GM12891 (cell line): ENCODE data around the gene PAPOLA.
A peak's percentile ranks its signal among the peaks of the same experiment; 100 is the strongest.

Experiments used
- DNase-seq: peaks from one replicate; pipeline ENCODE4 v3.0.0; 2011; ENCODE audit warnings: low spot score; ENCODE audit not compliant: insufficient read length
- FAIRE-seq: peaks from 2 replicates; lab custom pipeline; 2011; peaks lifted over from hg19 to GRCh38; lab: Jason Lieb, UNC
- PAX5 ChIP-seq: IDR thresholded peaks from 2 replicates; pipeline ENCODE4 v1.6.1; 2011; ENCODE audit warnings: low read length, moderate library complexity, mild to moderate bottlenecking; ENCODE audit not compliant: insufficient read depth, severe bottlenecking
- POLR2A ChIP-seq: IDR thresholded peaks from 2 replicates; pipeline ENCODE4 v1.6.1; 2011; ENCODE audit warnings: low read depth, low read length, control low read depth
- POLR2AphosphoS5 ChIP-seq: IDR thresholded peaks from 2 replicates; pipeline ENCODE4 v1.6.1; 2011; ENCODE audit warnings: low read depth, low read length, control low read depth
- POU2F2 ChIP-seq: IDR thresholded peaks from 2 replicates; pipeline ENCODE4 v1.6.1; 2011; ENCODE audit warnings: low read depth, mild to moderate bottlenecking, control low read depth, low read length, moderate library complexity
- SPI1 ChIP-seq: IDR thresholded peaks from 2 replicates; pipeline ENCODE4 v1.6.1; 2011; ENCODE audit warnings: low read depth, low read length, control low read depth
- TAF1 ChIP-seq: IDR thresholded peaks from 2 replicates; pipeline ENCODE4 v1.6.1; 2011; ENCODE audit warnings: low read depth, low read length, control low read depth

Gene PAPOLA

DNA sequence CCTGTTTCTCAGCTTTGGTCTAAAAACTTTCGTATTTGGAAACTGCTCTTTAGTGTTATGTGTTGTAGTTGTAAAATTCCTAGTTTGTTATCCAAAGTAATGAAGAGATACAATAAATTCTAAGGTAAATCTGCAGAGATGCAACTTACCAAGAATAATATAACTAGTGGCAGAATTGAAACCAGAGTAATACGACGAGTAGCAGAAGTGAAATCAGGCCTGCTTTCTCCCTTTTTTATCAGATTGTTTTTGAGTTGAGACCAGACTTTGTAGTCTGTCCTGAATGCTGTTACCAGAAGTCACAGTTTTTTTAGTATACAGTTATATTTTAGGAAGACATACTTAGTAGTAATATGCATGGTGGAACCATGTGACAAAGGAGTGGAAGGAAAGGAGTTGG is 12.5 kb downstream of the PAPOLA start:
- TF ChIP-seq POLR2A (no peak), SPI1 (peak; percentile 58; the same call in 1 of the 2 replicates), POLR2AphosphoS5 (no peak), TAF1 (no peak)
- no peak for FAIRE-seq
- no peak for DNase-seq

DNA sequence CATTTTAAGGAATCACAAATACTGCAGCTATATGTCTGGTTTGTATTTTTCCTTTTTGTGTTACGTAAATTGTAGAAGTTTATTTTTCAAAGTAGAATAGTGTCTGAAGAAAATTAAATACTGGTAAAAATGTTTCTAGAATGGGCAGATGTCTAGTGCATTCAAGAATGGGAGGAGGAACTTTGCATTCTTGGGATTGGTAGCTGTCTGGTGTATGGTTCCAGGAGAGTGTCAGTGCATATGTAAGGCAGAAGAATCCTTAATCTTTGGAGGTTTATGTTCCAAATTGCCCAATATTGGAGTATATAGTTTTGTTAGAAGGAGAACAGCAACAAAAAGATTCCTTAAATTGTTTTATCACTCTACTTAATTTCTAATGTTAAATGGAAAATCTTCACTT is 13.5 kb downstream of the PAPOLA start:
- DNase-seq (no peak), FAIRE-seq (peak; percentile 26)
- TF ChIP-seq POLR2AphosphoS5 (no peak), POU2F2 (no peak), SPI1 (no peak), POLR2A (no peak), PAX5 (no peak), TAF1 (no peak)

DNA sequence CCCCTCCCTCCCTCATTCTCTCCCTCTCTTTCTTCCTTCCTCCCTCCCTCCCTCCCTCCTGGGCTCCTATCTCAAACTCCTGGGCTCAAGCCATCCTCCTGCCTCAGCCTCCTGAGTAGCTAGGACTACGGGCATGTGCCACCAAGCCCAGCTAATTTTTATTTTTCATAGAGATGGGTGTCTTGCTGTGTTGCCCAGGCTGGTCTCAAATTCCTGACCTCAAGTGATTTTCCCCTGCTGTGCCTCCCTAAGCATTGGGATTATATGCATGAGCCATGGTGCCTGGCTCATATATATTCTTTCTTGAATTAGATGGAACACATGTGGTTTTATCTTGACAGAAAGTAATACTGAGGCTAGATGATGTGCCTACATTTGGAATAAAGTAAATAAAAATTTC is 14.2 kb downstream of the PAPOLA start:
- no peak for FAIRE-seq
- DNase-seq, result no peak
- TF ChIP-seq POLR2AphosphoS5, result no peak

DNA sequence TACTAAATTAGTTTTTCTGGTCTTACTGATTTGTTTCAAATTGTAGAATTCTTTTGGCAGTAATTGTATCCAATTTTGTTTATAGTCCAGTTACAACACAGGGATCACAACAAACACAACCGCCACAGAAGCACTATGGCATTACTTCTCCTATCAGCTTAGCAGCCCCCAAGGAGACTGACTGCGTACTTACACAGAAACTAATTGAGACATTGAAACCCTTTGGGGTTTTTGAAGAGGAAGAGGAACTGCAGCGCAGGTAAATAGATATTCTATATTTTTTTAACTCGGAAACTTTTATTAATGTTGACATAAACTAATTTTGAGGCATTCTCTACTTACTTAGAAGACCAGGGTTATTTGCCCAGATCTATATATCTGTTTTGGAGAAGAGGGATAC is 17.8 kb downstream of the PAPOLA start:
- FAIRE-seq (peak; percentile 48), DNase-seq (no peak)
- TF ChIP-seq POLR2A (no peak), SPI1 (peak; percentile 79), POU2F2 (no peak), PAX5 (no peak)

DNA sequence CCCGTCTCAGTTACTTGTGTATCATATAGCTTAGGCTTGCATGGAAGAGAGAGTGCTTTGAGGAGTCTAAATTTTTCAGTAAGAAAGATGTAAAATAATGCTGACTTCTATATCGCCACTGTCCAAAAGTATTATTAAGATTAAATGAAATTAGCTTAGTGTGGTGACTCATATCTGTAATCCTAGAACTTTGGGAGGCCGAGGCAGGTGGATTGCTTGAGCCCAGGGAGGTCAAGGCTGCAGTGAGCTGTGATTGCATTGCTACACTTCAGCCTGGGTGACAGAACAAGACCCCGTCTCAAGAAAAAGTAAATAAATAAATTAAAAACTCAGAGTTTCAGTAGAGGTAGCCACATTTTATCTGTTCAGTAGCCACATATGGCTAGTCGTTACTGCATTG is 23.3 kb downstream of the PAPOLA start:
- DNase-seq (no peak), FAIRE-seq (no peak)
- TF ChIP-seq PAX5 (no peak), SPI1 (no peak), POU2F2 (no peak), POLR2AphosphoS5 (no peak), POLR2A (no peak), TAF1 (no peak)

DNA sequence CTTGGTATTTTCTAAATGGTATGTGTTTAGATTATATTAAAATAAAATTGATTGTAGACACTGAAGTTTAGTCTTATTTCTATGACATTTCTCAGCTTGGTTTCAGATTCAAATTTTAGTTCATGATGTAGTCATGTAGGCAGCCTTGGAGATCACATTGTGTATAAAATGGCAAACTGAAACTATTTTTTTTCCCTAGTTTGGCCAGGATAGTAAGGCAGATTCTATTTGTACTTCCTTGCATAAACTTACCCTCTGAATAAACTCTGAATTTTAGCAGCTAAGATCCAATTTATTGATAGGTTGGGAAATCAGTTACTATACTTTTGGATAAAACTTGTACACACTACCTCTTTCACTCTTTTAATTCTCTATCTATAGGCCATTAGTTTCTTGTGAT is 30.4 kb downstream of the PAPOLA start:
- TF ChIP-seq POU2F2 (no peak), TAF1 (no peak), PAX5 (no peak), POLR2AphosphoS5 (no peak), POLR2A (no peak), SPI1 (no peak)
- DNase-seq (no peak), FAIRE-seq (no peak)

DNA sequence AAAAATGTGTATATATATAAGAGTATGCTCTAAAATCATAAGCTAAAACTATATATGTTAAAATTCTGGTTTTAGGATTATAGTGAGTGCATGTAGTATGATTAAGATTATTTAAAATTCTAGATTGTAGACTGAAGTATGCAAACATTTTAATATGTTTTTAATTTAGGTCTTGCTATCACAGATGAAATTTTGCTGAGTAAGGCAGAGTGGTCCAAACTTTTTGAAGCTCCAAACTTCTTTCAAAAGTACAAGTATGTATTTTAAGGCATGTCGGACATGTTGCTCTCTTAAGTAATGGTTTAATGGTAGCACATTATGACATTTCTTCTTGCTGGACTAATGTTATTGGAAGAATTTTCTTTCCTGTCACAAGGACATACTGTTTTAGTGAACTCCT is 34.6 kb downstream of the PAPOLA start:
- no peak for TF ChIP-seq PAX5
- no peak for TF ChIP-seq POLR2AphosphoS5
- no peak for TF ChIP-seq SPI1
- no peak for TF ChIP-seq POU2F2
- no peak for TF ChIP-seq TAF1
- TF ChIP-seq POLR2A, result no peak
- FAIRE-seq (no peak), DNase-seq (no peak)

DNA sequence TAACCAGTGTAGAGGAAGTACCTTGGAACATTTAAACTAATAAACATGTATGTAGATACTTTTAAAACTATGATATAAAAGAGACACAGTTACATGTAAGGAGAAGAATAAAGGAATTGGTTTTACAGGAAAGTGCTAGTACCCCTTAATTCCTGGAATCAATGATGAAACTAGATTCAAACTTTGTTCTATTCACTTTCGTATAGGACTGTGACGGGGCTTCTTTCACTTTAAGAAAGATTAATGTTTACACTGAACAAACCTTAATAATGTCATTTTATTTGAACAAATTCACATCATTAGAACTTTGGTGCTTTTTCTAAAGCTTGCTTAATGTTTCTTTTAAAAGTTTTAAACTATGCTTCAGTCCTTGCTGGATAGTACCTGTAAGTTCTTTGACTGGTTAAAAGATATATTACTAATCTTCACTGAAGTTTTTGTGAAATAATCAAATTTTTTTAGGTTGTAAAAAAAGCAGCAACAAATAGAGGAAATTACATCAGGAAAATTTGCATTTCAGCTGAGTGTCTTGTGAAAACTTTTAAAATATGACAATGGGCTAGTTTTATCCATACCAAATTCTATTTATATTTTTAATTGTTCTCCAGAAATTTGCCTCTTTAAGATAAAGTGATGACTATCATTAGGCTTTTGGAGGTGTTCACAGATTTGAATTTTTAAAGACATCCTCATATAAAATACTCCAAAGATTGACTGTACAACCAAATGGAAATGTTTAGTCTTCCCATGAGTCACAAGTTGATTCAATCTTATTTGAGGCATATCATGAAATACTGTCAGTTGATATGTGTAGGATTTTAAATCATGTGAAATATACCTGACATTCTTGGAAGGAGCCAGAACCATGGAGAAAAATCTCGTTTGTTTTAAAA is 36.2 kb downstream of the PAPOLA start:
- DNase-seq (no peak), FAIRE-seq (no peak)
- TF ChIP-seq POLR2A (no peak), POU2F2 (no peak), TAF1 (no peak), SPI1 (no peak), PAX5 (no peak), POLR2AphosphoS5 (no peak)

DNA sequence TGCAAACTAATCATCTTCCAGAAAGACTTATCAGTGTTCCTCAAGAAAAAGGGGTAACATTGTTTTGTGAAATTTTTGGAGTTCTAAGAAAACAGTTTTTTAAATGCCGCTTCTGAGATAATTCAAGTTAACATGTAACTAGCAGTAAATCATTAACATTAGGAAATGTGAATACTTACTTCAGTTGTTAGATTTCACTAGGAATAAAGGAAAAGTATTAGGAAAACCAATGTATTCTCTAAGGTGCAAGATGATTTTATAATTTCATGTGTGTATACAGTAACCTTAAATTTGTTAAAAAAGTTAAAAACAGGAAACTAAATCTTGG is 36.8 kb downstream of the PAPOLA start:
- TF ChIP-seq POLR2AphosphoS5 (no peak), TAF1 (no peak), POLR2A (no peak), PAX5 (no peak), SPI1 (no peak), POU2F2 (no peak)
- DNase-seq (no peak), FAIRE-seq (no peak)

DNA sequence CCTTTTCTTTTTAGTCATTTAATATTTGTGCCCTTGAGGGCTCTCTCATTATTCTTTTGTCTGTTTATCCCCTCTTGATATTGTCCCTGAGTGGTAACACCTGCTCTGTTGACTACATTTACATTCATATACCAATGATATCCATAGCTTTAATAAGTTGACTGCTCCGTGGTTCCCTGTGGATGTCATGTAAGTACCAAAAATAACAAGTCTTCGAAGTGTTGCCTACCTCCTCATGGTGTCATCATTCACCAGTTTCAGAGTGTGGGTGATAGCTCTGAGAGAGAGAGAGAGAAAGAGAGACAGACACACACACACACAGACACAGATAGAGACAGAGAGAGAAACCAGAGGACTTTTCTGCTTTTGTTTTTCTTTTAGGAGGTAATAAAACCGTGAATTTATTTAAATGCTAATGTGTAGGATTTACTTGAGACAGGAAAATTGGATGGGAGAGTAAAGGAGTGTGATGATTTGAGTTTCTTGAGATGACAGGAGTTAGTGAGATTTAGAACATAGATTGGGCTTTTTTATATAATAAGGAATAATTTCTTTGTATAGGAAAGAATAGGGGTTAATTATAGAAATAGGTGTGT is 52.2 kb downstream of the PAPOLA start:
- DNase-seq (no peak), FAIRE-seq (peak; percentile 55)
- no peak for TF ChIP-seq TAF1
- TF ChIP-seq SPI1, result no peak
- TF ChIP-seq POLR2AphosphoS5, result no peak
- no peak for TF ChIP-seq POLR2A
- TF ChIP-seq POU2F2, result no peak
- no peak for TF ChIP-seq PAX5
